SK-N-SH (cell line): ENCODE measurements around the gene CUEDC1. TPM values are rescaled to one million over a fixed set of nuclear protein-coding genes. Genes with fewer than 3 reads are reported as not detected.

Source experiments
- CTCF ChIA-PET: fragments of 300-600, 350-600 bp; formaldehyde crosslinking; extraction: SDS; loops from one replicate; lab custom pipeline; 2021; lab: Yijun Ruan, JAX
- POLR2A ChIA-PET: fragments of 350-600 bp; sonication (Branson Sonifier 250); formaldehyde crosslinking; extraction: SDS; loops from one replicate; lab custom pipeline; 2020; ENCODE audit warnings: antibody characterized with exemption, inconsistent platforms; lab: Yijun Ruan, JAX
- DNase-seq: peaks from one replicate; pipeline ENCODE4 v3.0.0; 2012
- H2AFZ ChIP-seq: fragments of 200-600 bp; sonication (generic); 2 replicates; pipeline ENCODE4 v1.8.1; 2016; ENCODE audit warnings: antibody characterized with exemption, mild to moderate bottlenecking, low read depth
- H3F3A ChIP-seq: fragments of 200-600 bp; sonication (generic); replicated peaks from 2 replicates; pipeline ENCODE3; 2016; ENCODE audit warnings: antibody characterized with exemption, mild to moderate bottlenecking; ENCODE audit not compliant: insufficient read depth
- H3K27ac ChIP-seq, 2 experiments: fragments of 200-500 bp in 1 of 2; fragments of 200-600 bp in 1 of 2; sonication (Bioruptor generic) in 1 of 2; sonication (generic), shearing (Covaris generic) in 1 of 2; 2 replicates each; pipeline versions ENCODE4 v1.5.1 to v1.6.1; 2014 to 2016; ENCODE audit warnings: low read depth in 2 of 2, inconsistent platforms in 1 of 2, low read length in 1 of 2, mild to moderate bottlenecking in 1 of 2, mixed read lengths in 1 of 2
- H3K27me3 ChIP-seq: fragments of 200-600 bp; sonication (generic), shearing (Covaris generic); 2 replicates; pipeline ENCODE4 v1.6.1; 2016; ENCODE audit warnings: mixed run types; ENCODE audit not compliant: insufficient read depth
- H3K36me3 ChIP-seq, 2 experiments: fragments of 200-500 bp in 1 of 2; fragments of 200-600 bp in 1 of 2; sonication (Bioruptor generic) in 1 of 2; sonication (generic) in 1 of 2; replicated peaks in 1 of 2; 2 replicates each; pipeline versions ENCODE3 to v1.5.1; 2014 to 2016; ENCODE audit warnings: low read length in 1 of 2, mild to moderate bottlenecking in 1 of 2; ENCODE audit not compliant: insufficient read depth in 2 of 2, control insufficient read depth in 1 of 2
- H3K4me1 ChIP-seq, 2 experiments: fragments of 200-500 bp in 1 of 2; fragments of 200-600 bp in 1 of 2; sonication (Bioruptor generic) in 1 of 2; sonication (generic), shearing (Covaris generic) in 1 of 2; 2 replicates each; pipeline versions ENCODE4 v1.5.1 to v1.6.1; 2014 to 2016; ENCODE audit warnings: low read depth in 1 of 2, low read length in 1 of 2, mixed run types in 1 of 2; ENCODE audit not compliant: insufficient read depth in 2 of 2, control insufficient read depth in 1 of 2
- H3K4me2 ChIP-seq: fragments of 200-600 bp; sonication (generic), shearing (Covaris generic); 2 replicates; pipeline ENCODE4 v1.6.1; 2017; ENCODE audit warnings: mixed run types
- H3K4me3 ChIP-seq, 2 experiments: fragments of 200-500 bp in 1 of 2; fragments of 200-600 bp in 1 of 2; sonication (Bioruptor generic) in 1 of 2; sonication (generic), shearing (Covaris generic) in 1 of 2; 2 replicates each; pipeline versions ENCODE4 v1.5.1 to v1.8.1; 2014 to 2016; ENCODE audit warnings: low read depth in 2 of 2, inconsistent platforms in 1 of 2, low read length in 1 of 2, mild to moderate bottlenecking in 1 of 2, mixed read lengths in 1 of 2, moderate library complexity in 1 of 2
- H3K79me2 ChIP-seq: fragments of 200-600 bp; sonication (generic); 2 replicates; pipeline ENCODE4 v1.8.1; 2017; ENCODE audit warnings: mild to moderate bottlenecking; ENCODE audit not compliant: insufficient read depth
- H3K9ac ChIP-seq: fragments of 200-600 bp; sonication (generic); 2 replicates; pipeline ENCODE4 v1.6.1; 2017; ENCODE audit warnings: mixed run types
- H3K9me2 ChIP-seq: fragments of 200-600 bp; sonication (generic); 2 replicates; pipeline ENCODE4 v1.6.1; 2017; ENCODE audit warnings: mixed run types
- H3K9me3 ChIP-seq: fragments of 200-600 bp; sonication (generic); 2 replicates; pipeline ENCODE4 v1.6.1; 2017; ENCODE audit warnings: mixed run types, mild to moderate bottlenecking, moderate library complexity
- H4K20me1 ChIP-seq: fragments of 200-600 bp; sonication (generic); 2 replicates; pipeline ENCODE4 v1.6.1; 2017; ENCODE audit warnings: mild to moderate bottlenecking, mixed run types; ENCODE audit not compliant: insufficient read depth
- ELF1 ChIP-seq: IDR thresholded peaks from 2 replicates; pipeline ENCODE4 v1.4.0; 2012
- EZH2phosphoT487 ChIP-seq: fragments of 200-600 bp; sonication (generic); IDR thresholded peaks from 2 replicates; pipeline ENCODE4 v1.6.1; 2017; ENCODE audit warnings: low read depth, mixed run types, mild to moderate bottlenecking, antibody characterized with exemption, moderate library complexity, borderline replicate concordance
- FOXJ3 ChIP-seq: sonication (generic); formaldehyde crosslinking; IDR thresholded peaks from 2 replicates; pipeline ENCODE4 v1.5.1; 2020; ENCODE audit warnings: mild to moderate bottlenecking, missing genetic modification reagents
- IRF3 ChIP-seq: fragments of 150-350 bp; IDR thresholded peaks from 2 replicates; pipeline ENCODE4 v1.6.1; 2016; ENCODE audit warnings: mild to moderate bottlenecking, low read depth, low read length
- MAX ChIP-seq: IDR thresholded peaks from 2 replicates; pipeline ENCODE4 v1.4.0; 2012; ENCODE audit warnings: low read depth
- MEF2A ChIP-seq: IDR thresholded peaks from 2 replicates; pipeline ENCODE4 v1.4.0; 2012; ENCODE audit warnings: low read depth, borderline replicate concordance
- PBX3 ChIP-seq: IDR thresholded peaks from 2 replicates; pipeline ENCODE4; 2012
- POLR2AphosphoS5 ChIP-seq: IDR thresholded peaks from 2 replicates; pipeline ENCODE4 v1.6.1; 2012; ENCODE audit warnings: low read depth, low read length
- RAD21 ChIP-seq: IDR thresholded peaks from 2 replicates; pipeline ENCODE4 v1.6.1; 2012; ENCODE audit warnings: mild to moderate bottlenecking, low read length
- RCOR1 ChIP-seq: fragments of 150-350 bp; IDR thresholded peaks from 2 replicates; pipeline ENCODE4 v1.6.1; 2017; ENCODE audit warnings: antibody characterized with exemption, low read length
- REST ChIP-seq: IDR thresholded peaks from 2 replicates; pipeline ENCODE4 v1.6.1; 2012; ENCODE audit warnings: mild to moderate bottlenecking, low read depth, low read length, moderate library complexity
- RFX5 ChIP-seq: IDR thresholded peaks from 2 replicates; pipeline ENCODE4 v1.6.1; 2012; ENCODE audit warnings: mild to moderate bottlenecking, improper control_type of control experiment, low read length
- RXRA ChIP-seq: IDR thresholded peaks from 2 replicates; pipeline ENCODE4 v1.4.0; 2012; ENCODE audit warnings: low read depth, mild to moderate bottlenecking, borderline replicate concordance
- SIN3A ChIP-seq: IDR thresholded peaks from 2 replicates; pipeline ENCODE4 v1.6.1; 2012; ENCODE audit warnings: low read depth, mild to moderate bottlenecking, low read length, moderate library complexity, borderline replicate concordance
- TAF1 ChIP-seq: IDR thresholded peaks from 2 replicates; pipeline ENCODE4 v1.6.1; 2012; ENCODE audit warnings: low read depth, mild to moderate bottlenecking, low read length, moderate library complexity, borderline replicate concordance
- TEAD4 ChIP-seq: IDR thresholded peaks from 2 replicates; pipeline ENCODE4 v1.4.0; 2012; ENCODE audit warnings: mild to moderate bottlenecking, borderline replicate concordance; ENCODE audit not compliant: insufficient read depth
- USF1 ChIP-seq: IDR thresholded peaks from 2 replicates; pipeline ENCODE4 v1.4.0; 2012; ENCODE audit warnings: low read depth, borderline replicate concordance
- YY1 ChIP-seq: IDR thresholded peaks from 2 replicates; pipeline ENCODE4 v1.4.0; 2012; ENCODE audit warnings: low read depth, mild to moderate bottlenecking
- WGBS: methylation state at CpG from one replicate; pipeline ENCODE4 v1.1.6; 2017; ENCODE audit warnings: low lambda C conversion rate; 5-methylcytosine and 5-hydroxymethylcytosine counted together
- polyA plus RNA-seq, 3 experiments: library from polyadenylated mRNA; depleted of rRNA; stranded (reverse); fragments of >200 nt; gene quantifications; 2 replicates each; pipeline ENCODE4 v1.2.3, GENCODE V29; 2012

Gene CUEDC1
- polyA plus RNA-seq, 1 of the 3 experiments (the other 2 are of a cell fraction): 58.9 TPM

GRCh38 chr17:57900991-57901743 lies 54.0 kb downstream of the CUEDC1 start:
- peaks cover 24% of the 10 kb centered on the region for H3F3A ChIP-seq
- H3K79me2 ChIP-seq: peaks cover 89% of the 10 kb centered on the region
- no peak for DNase-seq
- WGBS: 94% methylated on average over 6 of the region's 6 CpGs
- ChIA-PET CTCF (interaction anchor here (0.9 to 4.4 kb wide), 12 partner anchors 9 to 212 kb away, joined by 3 to 32 read pairs (median 4); partner anchors contain the start of genes CUEDC1 and VEZF1), POLR2A (interaction anchor here (2.0 kb wide), 1 partner anchor 11 kb away, joined by 7 read pairs; no protein-coding TSS in a partner anchor)
- no peaks in the 10 kb centered on the region for H3K9me3 ChIP-seq
- no peak for TF ChIP-seq SIN3A
- no peak for TF ChIP-seq RXRA
- TF ChIP-seq RCOR1: no peak
- no peak for TF ChIP-seq ELF1
- no peak for TF ChIP-seq MEF2A
- TF ChIP-seq RAD21: no peak
- TF ChIP-seq EZH2phosphoT487: no peak
- TF ChIP-seq TEAD4: no peak
- TF ChIP-seq POLR2AphosphoS5: no peak
- TF ChIP-seq FOXJ3: no peak
- no peak for TF ChIP-seq IRF3
- no peak for TF ChIP-seq MAX
- no peak for TF ChIP-seq TAF1
- no peak for TF ChIP-seq RFX5
- no peak for TF ChIP-seq YY1
- no peak overlapping the region for H3K9ac ChIP-seq
- H3K4me3 ChIP-seq: no peak overlapping the region
- H3K4me2 ChIP-seq: no peak overlapping the region
- no peaks in the 10 kb centered on the region for H3K27me3 ChIP-seq
- H3K36me3 ChIP-seq: no peaks in the 10 kb centered on the region
- H3K9me2 ChIP-seq: no peaks in the 10 kb centered on the region
- H3K27ac ChIP-seq: no peak overlapping the region
- H2AFZ ChIP-seq: no peak overlapping the region
- H4K20me1 ChIP-seq: no peaks in the 10 kb centered on the region
- H3K4me1 ChIP-seq: peaks cover 50 to 53% of the 10 kb centered on the region in 2 experiments; a peak in 3 of 4 replicates

- no peaks in the 10 kb centered on the region for H3K9me2 ChIP-seq
- H3K4me2 ChIP-seq: peak overlapping the region; percentile 48; the same call in 1 of the 2 replicates
- H2AFZ ChIP-seq: no peak overlapping the region
- H4K20me1 ChIP-seq: no peaks in the 10 kb centered on the region
- peaks cover 41 to 56% of the 10 kb centered on the region in 2 experiments; a peak in 3 of 4 replicates for H3K4me1 ChIP-seq
- no peaks in the 10 kb centered on the region for H3K27me3 ChIP-seq
- no peak for DNase-seq
- H3K27ac ChIP-seq: peak overlapping the region; percentile 1 to 59; a peak in 2 of 4 replicates
- WGBS: 97% methylated on average over 4 of the region's 4 CpGs
- POLR2A ChIA-PET: interaction anchor here (2.0 kb wide), 1 partner anchor 10 kb away, joined by 7 read pairs; no protein-coding TSS in a partner anchor
- no peak overlapping the region for H3K4me3 ChIP-seq
- CTCF ChIA-PET: interaction anchor here (1.0 to 3.3 kb wide), 11 partner anchors 9 to 213 kb away, joined by 3 to 32 read pairs (median 4); partner anchors contain the start of gene CUEDC1
- H3K79me2 ChIP-seq: peaks cover 89% of the 10 kb centered on the region
- peak overlapping the region; percentile 23; the same call in 1 of the 2 replicates for H3K9ac ChIP-seq
- H3K36me3 ChIP-seq: no peaks in the 10 kb centered on the region
- no peak for TF ChIP-seq PBX3
- no peak for TF ChIP-seq YY1
- TF ChIP-seq USF1: no peak
- peak; percentile 88 for TF ChIP-seq ELF1
- no peak for TF ChIP-seq REST
- no peak for TF ChIP-seq TAF1
- no peaks in the 10 kb centered on the region for H3K9me3 ChIP-seq
- peaks cover 21% of the 10 kb centered on the region for H3F3A ChIP-seq
Measured at GRCh38 chr17:57899822-57900221, 55.4 kb downstream of the CUEDC1 start.
